ENCODE results near the gene MAN2A2. TPM values are rescaled to one million over a fixed set of nuclear protein-coding genes. Genes with fewer than 3 reads are reported as not detected.

Gene MAN2A2
- total RNA-seq, 1 donor from 2014 or later: 133 TPM

DNA sequence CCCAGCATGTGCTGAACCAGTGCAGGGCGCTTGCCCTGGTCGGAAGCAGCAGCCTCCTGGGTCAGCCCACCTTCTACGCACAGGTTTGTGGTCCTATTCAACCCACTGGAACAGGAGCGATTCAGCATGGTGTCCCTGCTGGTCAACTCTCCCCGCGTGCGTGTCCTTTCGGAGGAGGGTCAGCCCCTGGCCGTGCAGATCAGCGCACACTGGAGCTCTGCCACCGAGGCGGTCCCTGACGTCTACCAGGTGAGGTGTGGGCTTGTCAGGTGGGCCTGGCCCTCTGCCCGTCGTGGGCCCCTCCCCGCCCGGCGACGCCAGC, 8.2 kb downstream of the MAN2A2 start:
- CTCF ChIA-PET: no interaction called here
- Mint-ChIP-seq H3K27me3 (no peaks in the 10 kb centered on the region), H3K36me3 (ENCODE audit: low read depth) (peaks cover 90% of the 10 kb centered on the region), H3K4me1 (peaks cover 9% of the 10 kb centered on the region), H3K9me3 (no peaks in the 10 kb centered on the region), H3K4me3 (no peak overlapping the region), H3K27ac (no peak overlapping the region)
- POLR2A ChIA-PET: no interaction called here
- intact Hi-C loops (cut with micrococcal nuclease): no loop called here
- ATAC-seq (ENCODE audit: low read depth): no peak
- TF ChIP-seq CTCF (IDR thresholded peaks at IDR 0.05): no peak
- no peak for DNase-seq

DNA sequence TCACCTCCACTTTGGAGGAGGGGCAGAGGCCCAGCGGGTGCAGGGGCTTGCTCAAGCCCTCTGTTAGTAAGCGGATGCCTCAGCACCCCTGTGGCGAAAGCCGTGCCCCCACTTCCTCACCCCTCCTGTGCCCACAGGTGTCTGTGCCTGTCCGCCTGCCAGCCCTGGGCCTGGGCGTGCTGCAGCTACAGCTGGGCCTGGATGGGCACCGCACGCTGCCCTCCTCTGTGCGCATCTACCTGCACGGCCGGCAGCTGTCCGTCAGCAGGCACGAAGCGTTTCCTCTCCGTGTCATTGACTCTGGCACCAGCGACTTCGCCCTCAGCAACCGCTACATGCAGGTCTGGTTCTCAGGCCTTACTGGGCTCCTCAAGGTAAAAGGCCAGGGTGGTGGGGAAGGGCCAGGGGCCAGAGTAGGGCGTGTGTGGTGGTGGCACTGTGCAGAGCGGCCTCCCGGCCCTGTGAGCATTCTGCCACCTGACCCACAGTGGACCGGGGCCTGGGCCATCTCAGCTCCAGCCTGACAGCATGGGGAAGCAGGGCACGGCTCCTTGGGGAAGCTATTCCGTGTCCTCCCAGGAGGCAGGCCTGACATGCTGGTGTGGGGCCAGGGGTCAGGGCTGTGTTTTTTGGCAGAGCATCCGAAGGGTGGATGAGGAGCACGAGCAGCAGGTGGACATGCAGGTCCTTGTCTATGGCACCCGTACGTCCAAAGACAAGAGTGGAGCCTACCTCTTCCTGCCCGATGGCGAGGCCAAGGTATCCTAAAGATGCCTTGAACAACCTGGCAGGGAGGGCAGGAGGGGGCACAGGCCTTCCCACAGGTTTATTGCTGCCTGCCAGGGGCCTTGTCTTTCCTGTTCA, 9.0 kb downstream of the MAN2A2 start:
- ATAC-seq (ENCODE audit: low read depth) (no peak), DNase-seq (no peak)
- peaks cover 10% of the 10 kb centered on the region for H3K4me1 Mint-ChIP-seq
- H3K9me3 Mint-ChIP-seq: no peaks in the 10 kb centered on the region
- no peaks in the 10 kb centered on the region for H3K27me3 Mint-ChIP-seq
- ChIA-PET CTCF (no interaction called here), POLR2A (no interaction called here)
- no peak overlapping the region for H3K27ac Mint-ChIP-seq
- H3K4me3 Mint-ChIP-seq: no peak overlapping the region
- TF ChIP-seq CTCF (IDR thresholded peaks at IDR 0.05): no peak
- peaks cover 90% of the 10 kb centered on the region for H3K36me3 Mint-ChIP-seq (ENCODE audit: low read depth)
- intact Hi-C loops (cut with micrococcal nuclease): no loop called here

GRCh38 chr15:90912770-90913075, 9.6 kb downstream of the MAN2A2 start:
- TF ChIP-seq CTCF (IDR thresholded peaks at IDR 0.05): no peak
- Mint-ChIP-seq H3K4me3 (no peak overlapping the region), H3K27me3 (no peaks in the 10 kb centered on the region), H3K9me3 (no peaks in the 10 kb centered on the region), H3K27ac (no peak overlapping the region), H3K36me3 (ENCODE audit: low read depth) (peaks cover 90% of the 10 kb centered on the region), H3K4me1 (peaks cover 10% of the 10 kb centered on the region)
- no peak for ATAC-seq (ENCODE audit: low read depth)
- CTCF ChIA-PET: no interaction called here
- DNase-seq: no peak
- intact Hi-C loops (cut with micrococcal nuclease): no loop called here
- POLR2A ChIA-PET: no interaction called here

DNA sequence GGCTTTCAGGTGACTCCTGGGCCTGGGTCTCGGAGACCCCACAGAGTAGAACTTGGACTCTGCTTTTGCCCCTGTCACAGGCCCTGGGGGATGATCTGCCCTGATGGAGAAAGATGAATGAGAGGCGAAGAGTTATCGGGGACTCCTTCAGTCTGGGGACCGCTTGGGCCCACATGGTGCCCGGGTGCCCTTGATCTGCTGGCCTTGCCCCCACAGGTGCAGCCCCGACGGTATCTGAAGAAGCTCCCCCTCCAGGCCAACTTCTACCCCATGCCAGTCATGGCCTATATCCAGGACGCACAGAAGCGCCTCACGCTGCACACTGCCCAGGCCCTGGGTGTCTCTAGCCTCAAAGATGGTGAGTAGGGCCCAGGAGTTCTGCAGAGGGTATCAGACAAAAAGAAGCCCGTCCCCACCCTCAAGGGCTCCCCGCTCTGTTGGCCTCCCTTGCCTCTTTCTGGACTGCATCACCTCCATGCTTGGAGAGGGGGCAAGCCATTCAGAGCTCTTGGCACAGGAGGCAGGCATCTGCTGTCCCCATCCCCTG, 10.4 kb downstream of the MAN2A2 start:
- Mint-ChIP-seq H3K27ac (no peak overlapping the region), H3K4me3 (no peak overlapping the region), H3K9me3 (no peaks in the 10 kb centered on the region), H3K27me3 (no peaks in the 10 kb centered on the region), H3K4me1 (peaks cover 10% of the 10 kb centered on the region), H3K36me3 (ENCODE audit: low read depth) (peaks cover 93% of the 10 kb centered on the region)
- DNase-seq (no peak), ATAC-seq (ENCODE audit: low read depth) (no peak)
- intact Hi-C loops (cut with micrococcal nuclease): no loop called here
- TF ChIP-seq CTCF (IDR thresholded peaks at IDR 0.05): no peak
- POLR2A ChIA-PET: interaction anchor here (1.2 kb wide), 2 partner anchors 12 to 18 kb away, joined by 3 to 5 read pairs; no protein-coding TSS in a partner anchor
- CTCF ChIA-PET: interaction anchor here (1.1 kb wide), 1 partner anchor 18 kb away, joined by 3 read pairs; the partner anchor contains the start of gene HDDC3

- Mint-ChIP-seq H3K27me3 (no peaks in the 10 kb centered on the region), H3K27ac (no peak overlapping the region), H3K36me3 (ENCODE audit: low read depth) (peaks cover 92% of the 10 kb centered on the region), H3K4me3 (no peak overlapping the region), H3K9me3 (no peaks in the 10 kb centered on the region), H3K4me1 (peaks cover 10% of the 10 kb centered on the region)
- TF ChIP-seq CTCF (IDR thresholded peaks at IDR 0.05): no peak
- intact Hi-C loops (cut with micrococcal nuclease): loop anchor here (1.0 kb wide), 1 partner anchor 11 kb away; the partner anchor contains the start of gene MAN2A2
- no peak for ATAC-seq (ENCODE audit: low read depth)
- ChIA-PET CTCF (interaction anchor here (1.1 kb wide), 1 partner anchor 17 kb away, joined by 3 read pairs; the partner anchor contains the start of gene HDDC3), POLR2A (interaction anchor here (0.7 to 1.2 kb wide), 3 partner anchors 12 to 17 kb away, joined by 3 to 5 read pairs (median 3); no protein-coding TSS in a partner anchor)
- DNase-seq: no peak
Observed at GRCh38 chr15:90914305-90915080, 11.4 kb downstream of the MAN2A2 start.
